Measurements from ENCODE around the gene STRBP.

STRBP gene

GRCh38 chr9:123268465-123269259, at the start of gene STRBP:
STRBP (minus strand) TSS chr9:123268586; CDS start chr9:123184134, 84,452 bp downstream.
- Histone ChIP-seq H3K4me3 (ENCODE audit: low read depth, low read length) (peak within 1 kb of the TSS; percentile 66), H3K36me3 (replicated peaks) (no peaks in the 10 kb centered on the region), H3K27me3 (replicated peaks) (peaks cover 10% of the 10 kb centered on the region), H3K27ac (no peak within 1 kb of the TSS)
- TF ChIP-seq, protein P1, sequence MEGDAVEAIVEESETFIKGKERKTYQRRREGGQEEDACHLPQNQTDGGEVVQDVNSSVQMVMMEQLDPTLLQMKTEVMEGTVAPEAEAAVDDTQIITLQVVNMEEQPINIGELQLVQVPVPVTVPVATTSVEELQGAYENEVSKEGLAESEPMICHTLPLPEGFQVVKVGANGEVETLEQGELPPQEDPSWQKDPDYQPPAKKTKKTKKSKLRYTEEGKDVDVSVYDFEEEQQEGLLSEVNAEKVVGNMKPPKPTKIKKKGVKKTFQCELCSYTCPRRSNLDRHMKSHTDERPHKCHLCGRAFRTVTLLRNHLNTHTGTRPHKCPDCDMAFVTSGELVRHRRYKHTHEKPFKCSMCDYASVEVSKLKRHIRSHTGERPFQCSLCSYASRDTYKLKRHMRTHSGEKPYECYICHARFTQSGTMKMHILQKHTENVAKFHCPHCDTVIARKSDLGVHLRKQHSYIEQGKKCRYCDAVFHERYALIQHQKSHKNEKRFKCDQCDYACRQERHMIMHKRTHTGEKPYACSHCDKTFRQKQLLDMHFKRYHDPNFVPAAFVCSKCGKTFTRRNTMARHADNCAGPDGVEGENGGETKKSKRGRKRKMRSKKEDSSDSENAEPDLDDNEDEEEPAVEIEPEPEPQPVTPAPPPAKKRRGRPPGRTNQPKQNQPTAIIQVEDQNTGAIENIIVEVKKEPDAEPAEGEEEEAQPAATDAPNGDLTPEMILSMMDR (IDR thresholded peaks at IDR 0.05; ENCODE audit: low read depth, low read length, missing control alignments): no peak
- in situ Hi-C loops (cut with HindIII; ENCODE audit: low pct_ligation_motif_present, low sequenced_read_pairs): no loop called here
- peak; percentile 57 for DNase-seq

GRCh38 chr9:123316053-123316718, 47.8 kb upstream of the STRBP start:
- no peak overlapping the region for H3K27ac ChIP-seq
- no peaks in the 10 kb centered on the region for H3K36me3 ChIP-seq (replicated peaks)
- no peak overlapping the region for H3K4me3 ChIP-seq (ENCODE audit: low read depth, low read length)
- in situ Hi-C loops (cut with HindIII; ENCODE audit: low pct_ligation_motif_present, low sequenced_read_pairs): no loop called here
- H3K27me3 ChIP-seq (replicated peaks): no peaks in the 10 kb centered on the region
- DNase-seq: no peak
- TF ChIP-seq, protein P1 (IDR thresholded peaks at IDR 0.05; ENCODE audit: low read depth, low read length, missing control alignments): no peak

- no peaks in the 10 kb centered on the region for H3K27me3 ChIP-seq (replicated peaks)
- in situ Hi-C loops (cut with HindIII; ENCODE audit: low pct_ligation_motif_present, low sequenced_read_pairs): no loop called here
Measured at GRCh38 chr9:123315635-123316034, 47.2 kb upstream of the STRBP start.

GRCh38 chr9:123314617-123315016, 46.2 kb upstream of the STRBP start:
- no peaks in the 10 kb centered on the region for H3K27me3 ChIP-seq (replicated peaks)
- no peaks in the 10 kb centered on the region for H3K36me3 ChIP-seq (replicated peaks)
- TF ChIP-seq, protein P1 (IDR thresholded peaks at IDR 0.05; ENCODE audit: low read depth, low read length, missing control alignments): no peak
- in situ Hi-C loops (cut with HindIII; ENCODE audit: low pct_ligation_motif_present, low sequenced_read_pairs): no loop called here
- no peak overlapping the region for H3K27ac ChIP-seq
- H3K4me3 ChIP-seq (ENCODE audit: low read depth, low read length): no peak overlapping the region
- no peak for DNase-seq

More at GRCh38 chr9:123315635-123316034, 47.2 kb upstream of the STRBP start:
- no peak overlapping the region for H3K27ac ChIP-seq
- TF ChIP-seq, protein P1 (IDR thresholded peaks at IDR 0.05; ENCODE audit: low read depth, low read length, missing control alignments): no peak
- H3K4me3 ChIP-seq (ENCODE audit: low read depth, low read length): no peak overlapping the region
- DNase-seq: no peak
- H3K36me3 ChIP-seq (replicated peaks): no peaks in the 10 kb centered on the region

DNA sequence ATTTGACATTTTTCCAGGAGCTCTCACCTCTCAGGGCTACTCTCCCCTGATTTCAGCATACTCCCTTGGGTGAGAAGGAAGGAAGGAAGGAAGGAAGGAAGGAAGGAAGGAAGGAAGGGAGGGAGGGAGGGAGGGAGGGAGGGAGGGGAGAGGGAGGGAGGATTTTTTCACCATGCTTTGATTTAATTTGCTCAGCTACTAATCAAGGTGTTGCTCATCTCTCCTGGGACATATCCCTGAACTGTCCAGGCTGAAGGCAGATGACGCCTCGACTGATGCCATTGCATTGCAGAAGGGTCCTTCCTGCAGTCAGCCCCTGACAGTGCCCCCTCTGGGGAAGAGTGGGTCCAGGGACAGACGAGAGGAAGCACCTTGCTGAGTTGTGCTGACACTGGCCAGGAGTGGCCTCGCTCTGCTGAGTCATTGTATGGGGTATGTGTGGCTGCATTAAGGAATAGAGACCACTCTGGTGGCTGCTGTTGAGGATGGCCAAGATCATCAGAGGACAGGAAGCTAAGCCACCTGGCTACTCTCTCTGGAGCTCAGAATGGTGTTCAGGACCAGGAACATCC, 44.0 kb upstream of the STRBP start:
- H3K27me3 ChIP-seq (replicated peaks): no peaks in the 10 kb centered on the region
- DNase-seq: no peak
- H3K36me3 ChIP-seq (replicated peaks): no peaks in the 10 kb centered on the region
- in situ Hi-C loops (cut with HindIII; ENCODE audit: low pct_ligation_motif_present, low sequenced_read_pairs): no loop called here
- H3K27ac ChIP-seq: no peak overlapping the region
- TF ChIP-seq, protein P1 (IDR thresholded peaks at IDR 0.05; ENCODE audit: low read depth, low read length, missing control alignments): no peak
- H3K4me3 ChIP-seq (ENCODE audit: low read depth, low read length): no peak overlapping the region
